Measurements from ENCODE around the gene LAD1.

Gene LAD1, protein sequence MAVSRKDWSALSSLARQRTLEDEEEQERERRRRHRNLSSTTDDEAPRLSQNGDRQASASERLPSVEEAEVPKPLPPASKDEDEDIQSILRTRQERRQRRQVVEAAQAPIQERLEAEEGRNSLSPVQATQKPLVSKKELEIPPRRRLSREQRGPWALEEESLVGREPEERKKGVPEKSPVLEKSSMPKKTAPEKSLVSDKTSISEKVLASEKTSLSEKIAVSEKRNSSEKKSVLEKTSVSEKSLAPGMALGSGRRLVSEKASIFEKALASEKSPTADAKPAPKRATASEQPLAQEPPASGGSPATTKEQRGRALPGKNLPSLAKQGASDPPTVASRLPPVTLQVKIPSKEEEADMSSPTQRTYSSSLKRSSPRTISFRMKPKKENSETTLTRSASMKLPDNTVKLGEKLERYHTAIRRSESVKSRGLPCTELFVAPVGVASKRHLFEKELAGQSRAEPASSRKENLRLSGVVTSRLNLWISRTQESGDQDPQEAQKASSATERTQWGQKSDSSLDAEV

DNA sequence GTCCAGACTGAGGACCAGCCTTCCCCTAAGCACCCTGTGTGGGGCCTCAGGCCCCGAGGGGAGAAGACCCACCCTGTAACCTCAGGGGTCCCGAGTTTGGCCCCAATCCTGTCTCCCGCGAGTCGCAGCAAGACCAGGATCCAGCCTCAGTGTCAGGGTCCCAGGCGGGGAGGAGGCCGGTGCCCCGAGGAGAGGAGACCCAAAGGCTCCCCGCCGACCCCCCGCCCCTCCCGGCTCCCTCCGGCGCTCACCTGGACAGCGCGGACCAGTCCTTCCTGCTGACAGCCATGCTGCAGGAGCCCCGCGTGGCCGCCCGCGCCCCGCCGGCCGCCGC lies at the start of gene LAD1:
TSS of gene LAD1 (minus strand) at position 307 of the 334 bp plus-strand sequence. CDS start at position 289, 18 bp downstream.
- DNase-seq, result no peak

DNA sequence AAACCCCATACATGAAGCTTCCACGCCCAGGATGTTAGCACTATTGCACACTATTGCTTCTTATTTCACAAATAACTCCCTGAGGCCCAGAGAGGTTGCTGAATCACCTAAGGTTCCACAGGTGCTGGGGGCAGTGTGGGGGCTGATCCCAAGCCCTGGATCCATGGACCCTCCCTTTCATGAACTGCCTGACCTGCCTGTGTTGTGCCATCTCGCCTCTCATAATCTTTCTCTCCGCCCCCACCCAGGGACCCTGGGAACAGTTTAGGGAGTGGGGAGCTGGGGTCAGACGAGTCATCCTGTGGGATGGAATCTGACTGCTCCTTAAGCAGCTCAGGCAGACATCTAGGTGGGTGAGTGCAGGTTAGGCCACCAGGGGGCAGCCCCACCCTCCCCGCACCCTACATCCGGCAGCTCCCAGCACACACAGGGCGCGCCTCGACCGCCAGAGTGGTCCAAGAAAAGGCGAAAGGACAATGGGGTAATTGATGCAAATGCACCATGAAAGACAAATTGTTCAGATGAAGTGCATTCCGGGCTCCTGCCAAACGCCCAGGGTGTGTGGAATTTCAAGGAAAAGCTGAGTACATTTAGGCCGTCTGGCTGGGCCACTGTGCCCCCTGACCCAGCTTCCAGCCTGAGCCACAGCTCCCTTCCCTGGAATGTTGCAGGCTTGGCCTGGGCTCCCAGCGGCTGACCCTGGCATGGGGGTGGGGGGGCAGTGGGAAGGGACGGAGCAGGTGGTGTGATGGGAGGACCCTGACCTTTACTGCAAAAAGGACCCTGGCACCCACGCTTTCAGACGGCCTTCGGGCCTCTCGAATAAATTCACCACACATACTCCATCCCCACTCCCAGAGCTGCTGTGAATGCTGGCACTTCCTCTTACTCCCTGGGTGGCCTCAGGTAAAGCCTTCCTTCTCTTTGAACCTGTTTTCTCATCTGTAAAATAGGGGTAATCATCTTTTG lies 49.1 kb upstream of the LAD1 start:
- DNase-seq, result peak; percentile 8

DNA sequence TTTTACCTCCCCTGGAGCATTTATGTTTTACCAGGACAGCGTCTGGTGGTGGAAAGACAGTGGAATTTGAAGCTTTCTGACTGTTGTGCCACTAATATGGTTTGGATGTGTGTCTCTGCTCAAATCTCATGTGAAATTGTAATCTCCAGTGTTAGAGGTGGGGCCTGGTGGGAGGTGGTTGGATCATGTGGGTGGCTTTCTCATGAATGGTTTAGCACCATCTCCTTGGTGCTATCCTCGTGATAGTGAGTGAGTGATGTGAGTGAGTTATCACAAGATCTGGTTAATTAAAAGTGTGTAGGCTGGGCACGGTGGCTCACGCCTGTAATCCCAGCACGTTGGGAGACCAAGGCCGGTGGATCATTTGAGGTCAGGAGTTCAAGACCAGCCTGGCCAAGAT lies 46.2 kb upstream of the LAD1 start:
- no peak for DNase-seq

DNA sequence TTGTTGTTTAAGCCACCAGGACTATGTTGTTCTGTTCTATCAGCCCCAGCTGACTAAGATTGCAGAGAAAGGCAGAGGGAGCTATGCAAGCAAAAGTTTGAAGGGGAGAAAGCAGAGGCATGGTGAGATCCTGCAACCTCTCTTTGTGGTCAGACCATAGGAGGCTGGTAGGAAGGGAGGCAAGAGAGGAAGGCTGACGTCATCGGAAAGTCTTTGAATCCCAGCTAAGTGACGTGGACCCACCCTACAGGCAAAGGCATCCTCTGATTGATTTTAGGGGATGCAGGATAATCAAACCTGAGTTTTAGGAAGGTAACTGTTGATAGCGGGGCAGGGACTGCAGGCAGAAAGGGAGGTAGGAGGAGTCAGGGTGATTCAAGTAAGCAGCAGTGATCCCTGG lies 45.7 kb upstream of the LAD1 start:
- DNase-seq, result no peak

DNA sequence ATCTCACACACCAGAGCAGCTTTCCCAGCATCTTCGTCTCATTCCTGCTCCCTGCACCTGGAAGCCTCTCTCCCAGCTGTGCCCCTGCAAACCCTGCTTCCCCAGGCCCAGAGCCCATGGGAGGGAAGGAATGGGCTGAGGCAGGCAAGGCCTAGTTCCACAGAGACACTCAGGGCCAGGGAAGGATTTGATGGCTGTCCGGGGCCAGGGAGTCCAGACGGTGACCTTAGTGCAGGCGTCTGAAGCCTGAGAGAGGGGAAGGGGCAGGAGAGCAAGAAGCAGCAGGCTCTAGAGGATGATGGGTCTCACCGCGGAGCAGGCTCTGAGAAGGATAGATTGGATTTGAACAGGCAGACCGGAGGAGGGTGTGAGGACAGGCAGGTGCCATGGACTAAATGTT lies 44.6 kb upstream of the LAD1 start:
- no peak for DNase-seq

DNA sequence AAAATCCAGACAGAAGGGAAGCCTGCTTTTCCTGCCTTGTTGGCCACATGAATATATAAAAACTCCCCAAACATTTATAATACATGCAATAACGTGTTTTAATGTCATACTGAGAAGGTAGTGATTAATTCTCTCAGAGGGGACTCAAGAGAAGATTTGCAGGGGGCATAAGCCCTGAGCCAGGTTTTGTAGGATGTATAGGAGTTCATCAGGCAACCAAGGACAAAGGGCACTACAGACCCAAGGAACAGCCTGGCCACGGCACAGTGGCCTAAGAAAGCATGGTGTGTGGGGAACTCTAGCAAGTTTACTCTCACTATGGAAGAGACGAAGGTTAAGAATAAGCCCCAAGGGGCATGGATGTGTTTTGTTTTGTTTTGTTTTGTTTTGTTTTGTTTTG lies 37.8 kb upstream of the LAD1 start:
- DNase-seq, result no peak

DNA sequence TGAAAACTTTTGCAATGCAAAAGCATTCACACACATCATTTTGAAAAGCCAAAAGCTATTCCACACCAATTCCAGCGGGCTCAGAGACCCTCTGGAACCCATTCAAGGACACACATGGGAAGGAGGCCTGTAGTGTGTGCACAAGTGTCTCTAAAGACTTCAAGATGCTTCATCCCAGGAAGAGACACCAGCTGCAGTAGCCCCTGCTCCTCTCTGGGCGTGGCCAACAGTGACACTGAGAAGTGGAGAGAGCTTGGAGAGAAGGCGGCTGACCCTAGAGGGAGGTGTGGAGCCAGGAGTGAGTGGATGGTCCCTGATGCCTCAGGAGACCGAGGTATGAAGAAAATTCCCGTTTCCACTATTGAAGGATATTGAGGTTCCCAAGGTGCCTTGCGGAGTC lies 37.3 kb upstream of the LAD1 start:
- DNase-seq, result no peak

DNA sequence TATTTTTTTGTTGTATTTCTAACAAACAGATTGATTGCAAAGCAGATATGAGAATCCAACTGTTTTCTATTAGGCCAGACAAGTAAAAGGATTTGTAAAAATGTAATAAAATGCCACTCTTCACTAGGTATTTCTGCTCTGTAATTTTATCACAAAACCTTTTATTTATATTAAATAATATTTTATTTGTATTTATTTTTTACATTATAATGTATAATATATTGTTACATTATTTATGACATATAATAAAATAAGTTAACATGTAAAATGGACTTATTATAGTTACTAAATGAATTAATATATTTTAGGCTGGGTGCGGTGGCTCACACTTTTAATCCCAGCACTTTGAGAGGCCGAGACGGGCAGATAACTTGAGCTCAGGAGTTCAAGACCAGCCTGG lies 35.1 kb upstream of the LAD1 start:
- DNase-seq, result no peak

DNA sequence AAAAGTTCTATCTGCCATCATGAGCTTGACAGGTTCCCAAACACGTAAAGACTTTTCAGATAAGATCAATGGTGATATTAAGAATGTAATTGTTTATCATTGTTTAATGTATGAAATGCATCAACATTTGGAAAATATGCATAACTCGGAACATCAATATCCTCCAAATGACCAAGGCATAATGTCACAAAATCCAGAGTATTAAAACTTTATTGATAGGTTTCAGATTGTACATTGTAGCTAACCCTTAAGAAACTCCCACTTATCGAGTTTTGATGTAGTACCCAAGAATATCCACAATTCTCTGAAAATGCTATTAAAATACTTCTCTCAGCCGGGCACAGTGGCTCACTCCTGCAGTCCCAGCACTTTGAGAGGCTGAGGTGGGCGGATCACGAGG lies 34.5 kb upstream of the LAD1 start:
- DNase-seq, result no peak

DNA sequence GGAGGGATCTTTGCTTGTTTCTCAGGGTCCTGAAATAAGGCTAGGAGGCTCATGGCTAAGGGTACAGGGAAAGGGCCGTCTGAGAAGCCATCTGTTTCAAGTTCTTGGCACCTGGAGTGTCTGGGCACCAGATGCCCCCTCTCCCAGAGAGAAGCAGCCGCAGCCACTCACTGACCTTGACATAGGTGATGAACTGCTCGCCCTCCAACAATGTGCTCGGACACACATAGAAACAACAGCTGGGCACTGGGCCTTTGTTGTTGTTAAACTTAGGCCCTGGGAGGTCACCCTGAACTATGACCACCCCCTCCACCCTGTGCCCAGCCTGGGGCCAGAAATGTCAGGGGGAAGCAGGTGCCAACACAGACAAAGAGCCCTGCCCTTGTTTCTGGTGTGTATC lies 31.7 kb upstream of the LAD1 start:
- DNase-seq, result no peak

DNA sequence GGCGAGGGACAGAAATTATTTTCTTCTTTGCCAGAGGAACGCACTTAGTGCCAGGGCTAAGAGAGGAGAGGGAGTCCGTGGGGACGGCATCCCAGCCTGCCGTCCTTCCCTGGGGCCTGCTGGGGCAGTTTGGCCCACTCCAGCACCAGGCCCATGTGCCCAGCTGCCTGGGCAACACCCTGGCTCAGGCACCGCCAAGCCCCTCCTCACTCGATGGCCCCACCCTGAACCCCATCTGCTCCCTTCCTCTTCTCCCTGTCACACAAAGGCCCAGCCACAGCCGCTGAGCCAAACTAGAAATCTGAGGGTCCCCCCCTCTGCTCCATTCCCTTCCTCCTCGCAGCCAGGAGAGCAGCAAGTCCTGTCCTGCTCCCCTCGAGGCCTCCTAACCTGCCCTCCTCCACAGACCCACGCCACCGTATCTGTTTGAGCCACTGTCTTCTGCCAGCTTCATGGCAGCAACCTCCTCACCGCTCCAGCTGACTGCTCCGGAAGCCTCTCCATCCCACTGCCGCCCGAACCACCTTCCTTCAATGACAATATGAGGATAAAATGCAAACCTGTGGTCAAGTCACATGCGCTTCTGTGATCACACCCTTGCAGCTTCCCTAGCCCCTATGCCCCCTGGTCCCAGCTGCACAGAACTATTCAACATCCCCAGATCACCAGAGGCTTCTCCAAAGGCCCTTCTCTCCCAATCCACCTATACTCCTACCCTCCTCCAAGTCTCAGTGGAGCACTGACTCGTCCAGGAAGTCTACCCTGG lies 30.8 kb upstream of the LAD1 start:
- DNase-seq, result peak; percentile 4

DNA sequence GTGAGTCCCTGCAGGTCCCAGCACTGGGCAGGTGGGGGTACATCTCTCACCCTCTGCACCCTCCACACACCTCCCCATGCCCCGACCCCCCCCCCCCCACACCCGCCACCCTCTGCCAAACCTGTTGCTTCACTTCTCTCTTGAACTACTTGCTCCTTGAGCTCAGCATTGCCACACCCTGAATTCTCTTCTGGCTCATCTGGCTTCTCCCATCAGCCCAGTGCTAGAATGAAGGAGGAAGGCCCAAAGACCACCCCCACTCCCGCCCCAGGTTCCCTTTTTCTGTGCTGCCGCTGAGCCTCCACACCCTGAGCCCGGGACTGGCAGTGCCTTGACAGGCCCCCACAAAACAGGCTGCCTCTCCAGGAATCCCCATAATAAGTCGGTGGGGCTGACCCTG lies 28.8 kb upstream of the LAD1 start:
- no peak for DNase-seq

DNA sequence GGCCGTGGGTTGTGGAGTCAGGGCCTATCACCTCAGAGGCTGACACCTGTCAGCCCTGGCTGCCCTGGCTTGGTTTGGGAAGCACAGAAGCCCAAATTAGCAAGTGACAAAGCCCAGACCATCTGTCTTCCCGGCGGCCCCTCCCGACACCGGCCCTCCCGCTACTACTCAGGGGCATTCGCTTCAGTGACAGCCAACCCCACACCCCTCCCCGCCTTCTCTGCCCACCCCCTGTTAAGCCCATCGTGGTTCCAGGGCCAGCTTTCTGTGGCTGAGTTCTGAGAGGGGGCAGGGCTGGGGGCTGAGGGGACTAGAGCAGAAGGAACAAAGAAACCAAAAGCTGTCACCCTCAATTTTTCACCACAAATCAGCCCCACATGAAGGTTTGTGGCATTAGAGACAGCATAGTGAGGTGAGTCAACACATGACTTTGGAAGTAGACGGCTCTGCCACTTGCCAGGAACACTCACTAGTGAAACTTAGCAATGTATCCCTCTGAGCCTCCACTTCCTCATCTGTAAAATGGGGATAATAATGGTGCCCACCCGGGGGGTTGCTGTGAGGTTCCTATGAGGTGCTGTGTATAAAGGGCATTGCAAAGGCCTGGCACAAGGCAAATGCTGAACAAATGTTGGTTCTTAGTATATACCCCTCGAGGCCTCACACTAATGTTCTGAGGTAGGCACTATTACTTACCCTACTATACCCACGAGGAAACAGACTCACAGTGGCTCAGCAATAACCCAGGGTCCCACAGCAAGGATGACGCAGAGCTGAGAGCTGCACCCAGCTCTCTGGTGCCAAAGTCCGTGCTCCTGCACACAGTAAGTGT lies 27.6 kb upstream of the LAD1 start:
- no peak for DNase-seq

DNA sequence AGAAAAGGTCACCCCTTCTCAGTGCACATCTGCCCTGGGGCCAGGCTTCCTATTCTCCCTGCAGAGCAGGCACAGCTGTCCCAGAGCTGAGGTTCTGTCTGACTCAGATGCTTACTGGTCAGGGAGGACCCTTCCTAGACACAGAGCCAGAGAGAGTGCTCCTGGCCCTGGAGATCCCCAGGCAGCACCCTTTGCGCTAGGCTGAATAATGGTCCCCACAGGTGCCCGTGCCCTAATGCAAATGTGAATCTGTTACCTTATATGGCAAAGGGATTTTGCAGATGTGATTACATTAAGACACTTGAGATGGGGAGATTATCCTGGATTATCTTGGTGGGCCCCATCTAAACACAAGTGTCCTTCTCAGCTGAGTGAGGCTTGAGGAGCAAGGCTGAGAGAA lies 25.0 kb upstream of the LAD1 start:
- DNase-seq, result no peak

DNA sequence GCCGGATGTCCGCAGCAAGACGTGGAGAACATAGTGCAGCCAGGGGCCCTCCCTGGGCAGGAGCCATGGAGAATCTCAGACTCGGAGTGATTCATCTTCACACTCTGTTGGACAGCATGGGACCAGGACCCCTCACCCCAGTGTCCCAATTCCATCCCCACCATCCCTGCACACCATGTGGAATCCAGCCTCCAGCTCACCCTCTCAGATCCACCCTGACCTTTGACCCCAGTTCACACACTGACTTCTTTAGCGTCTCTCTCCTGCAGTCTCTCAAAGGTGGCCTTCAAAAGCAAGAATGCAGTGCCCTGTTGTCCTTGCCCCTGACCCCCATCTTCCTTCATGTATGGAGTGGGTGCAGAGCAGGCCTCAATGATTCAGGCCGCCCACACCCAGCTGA lies 24.5 kb upstream of the LAD1 start:
- DNase-seq, result no peak

DNA sequence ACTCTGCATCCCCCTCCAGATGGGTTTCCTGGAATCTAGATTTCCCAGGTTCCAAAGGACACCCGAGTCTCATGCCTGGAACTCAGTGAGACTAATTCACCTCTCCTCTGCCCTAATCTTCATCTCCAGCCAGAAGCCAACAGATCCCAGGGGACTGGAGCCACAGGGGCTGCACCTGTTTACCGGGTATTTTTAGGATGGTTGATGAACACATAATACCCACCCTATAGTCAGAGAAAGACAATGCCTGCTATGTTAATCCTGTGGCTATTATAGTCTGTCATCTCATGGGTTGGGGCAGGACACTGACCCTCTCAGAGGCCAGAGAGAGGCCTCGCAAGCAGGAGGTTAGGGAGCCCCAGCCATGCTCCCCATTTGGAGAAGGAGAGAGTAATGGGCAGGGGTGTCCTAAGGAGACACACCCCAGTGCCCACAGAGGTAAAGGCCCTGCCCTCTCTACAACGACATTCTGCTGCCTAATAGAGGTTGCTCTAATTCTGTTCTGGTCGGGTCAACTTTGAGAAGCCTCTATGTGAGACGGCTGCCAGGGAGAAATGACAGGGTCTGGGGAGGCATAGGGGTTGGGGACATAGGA lies 23.4 kb upstream of the LAD1 start:
- no peak for DNase-seq

DNA sequence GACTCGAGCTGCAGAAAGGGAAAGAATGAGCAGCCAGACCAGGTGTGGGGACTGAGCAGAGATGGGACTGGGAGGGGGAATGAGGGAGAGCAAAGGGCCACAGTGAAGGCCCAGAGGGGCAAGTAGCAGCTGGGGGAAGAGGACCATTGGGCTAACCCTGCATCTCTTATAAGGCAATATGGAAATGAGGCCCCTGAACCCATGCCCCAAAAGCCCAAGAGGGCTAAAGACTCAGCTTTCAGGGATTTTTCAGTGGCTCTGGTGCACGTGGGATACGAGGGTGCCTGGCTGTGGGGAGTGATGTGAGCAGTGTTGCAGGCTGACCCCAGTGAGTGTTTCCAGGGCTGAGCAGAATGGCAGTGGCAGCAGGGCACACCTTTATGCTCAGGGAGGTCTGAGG lies 22.9 kb upstream of the LAD1 start:
- DNase-seq, result no peak

DNA sequence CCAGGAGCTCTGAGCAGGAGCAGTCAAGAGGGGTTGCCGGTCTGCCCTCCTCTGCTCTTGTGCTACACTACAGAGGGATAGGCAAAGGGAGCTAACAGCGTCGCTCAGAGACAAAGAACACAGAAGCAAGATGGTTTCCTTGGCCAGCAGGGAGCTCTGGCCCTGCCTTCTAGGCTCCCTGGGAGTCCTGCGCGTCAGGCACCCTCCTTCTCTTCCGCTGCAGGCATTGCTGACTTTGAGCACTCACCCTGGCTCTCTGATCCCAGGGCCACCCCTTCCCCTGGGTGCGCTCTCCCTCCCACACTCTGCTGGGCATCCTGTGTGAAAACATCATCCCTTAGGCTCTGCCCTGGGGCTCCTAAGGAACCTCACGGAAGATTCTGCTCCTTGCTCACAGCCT lies 21.9 kb upstream of the LAD1 start:
- no peak for DNase-seq

DNA sequence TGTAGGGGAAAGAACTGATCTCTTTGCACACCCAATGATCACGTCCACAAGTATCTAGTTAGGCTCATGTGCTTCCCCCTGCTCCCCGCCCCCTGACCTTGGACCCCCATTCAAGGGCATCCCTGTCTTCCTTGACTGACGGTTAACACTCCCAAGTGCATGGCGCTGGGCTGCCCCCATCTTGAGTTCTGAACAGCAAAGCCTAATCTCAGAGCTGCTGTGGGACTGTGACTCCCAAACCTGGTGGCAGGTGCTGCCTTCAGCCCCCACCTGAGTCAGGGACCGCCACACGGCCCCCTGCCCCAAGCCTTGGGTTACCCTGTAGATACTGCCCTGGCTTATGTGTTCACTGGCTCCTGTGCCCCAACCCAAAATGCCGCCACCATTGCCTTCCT lies 21.5 kb upstream of the LAD1 start:
- no peak for DNase-seq

DNA sequence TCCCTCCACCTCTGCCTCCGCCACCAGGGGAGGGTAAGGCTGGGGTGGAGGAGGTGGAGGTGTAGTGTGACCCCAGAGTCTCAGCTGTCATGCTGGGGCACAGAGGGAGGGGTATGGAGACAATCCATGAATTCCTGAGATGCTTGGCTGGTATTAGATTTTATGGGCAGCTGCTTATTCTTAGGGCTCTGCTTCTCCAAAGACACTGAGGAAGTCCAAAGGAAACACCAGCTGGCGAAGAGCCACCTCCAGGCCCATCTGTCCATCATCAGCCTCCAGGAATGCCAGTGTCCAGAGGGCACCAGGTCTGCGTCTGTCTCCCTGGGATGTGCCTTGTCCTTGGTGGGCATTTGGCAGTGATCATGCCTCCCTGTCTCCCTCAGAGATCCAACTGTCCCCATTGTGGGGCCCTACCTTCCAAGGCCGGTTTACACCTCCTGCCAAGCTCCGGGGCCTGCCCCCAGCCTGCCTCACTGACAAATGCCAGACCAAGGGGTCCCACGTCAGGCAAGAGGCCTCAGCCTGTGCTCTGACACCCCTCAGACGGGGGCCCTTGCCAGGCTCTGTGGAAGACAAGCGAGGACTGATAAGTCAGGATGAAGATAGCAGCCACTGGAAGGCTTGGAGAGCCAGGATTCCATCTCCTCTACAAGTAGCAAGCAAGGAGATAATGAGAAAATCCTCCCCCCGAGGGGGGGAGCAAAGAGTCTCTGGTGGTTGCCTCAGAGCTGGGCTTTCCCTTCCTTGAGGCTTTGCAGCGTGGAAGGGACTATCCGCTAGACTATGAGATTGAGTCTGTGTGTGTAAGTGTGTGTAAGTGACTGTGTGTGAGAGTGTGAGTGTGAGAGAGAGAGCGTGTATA lies 20.9 kb upstream of the LAD1 start:
- no peak for DNase-seq

DNA sequence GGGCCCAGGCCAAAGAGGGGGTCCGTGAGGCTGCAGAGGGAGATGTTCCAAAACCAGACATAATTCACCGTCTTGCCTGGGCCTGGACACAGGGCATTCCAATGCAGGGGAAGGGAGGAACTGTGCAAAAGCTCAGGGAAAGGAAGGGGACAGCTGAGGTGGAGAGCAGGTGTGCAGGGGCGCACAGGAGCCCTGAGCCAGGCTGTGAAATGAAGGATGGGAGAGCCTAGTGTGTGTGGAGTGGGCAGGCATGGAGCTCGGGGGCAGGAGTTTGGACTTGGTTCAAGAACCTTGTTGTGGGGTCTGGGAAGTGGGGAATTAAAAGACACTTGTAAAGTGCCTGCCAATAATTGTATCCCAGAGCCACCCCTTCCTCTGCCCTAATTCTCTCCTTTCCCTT lies 20.1 kb upstream of the LAD1 start:
- no peak for DNase-seq
